Liver (tissue), 3 donors: ENCODE results near the gene TARDBP.

Source experiments
- EGR1 ChIP-seq, 2 donors: IDR thresholded peaks; 2 replicates each; pipeline ENCODE4 v1.6.1; 2016 to 2018; ENCODE audit warnings: antibody characterized with exemption in 2 of 2, low read depth in 2 of 2
- GABPA ChIP-seq, 2 donors: IDR thresholded peaks in 1 of 2; conservative IDR thresholded peaks in 1 of 2; 2 replicates each; pipeline ENCODE4 v1.6.1; 2016; ENCODE audit warnings: antibody characterized with exemption in 2 of 2, mild to moderate bottlenecking in 1 of 2, moderate library complexity in 1 of 2
- HNF4A ChIP-seq, 2 donors: conservative IDR thresholded peaks; 2 replicates each; pipeline ENCODE4 v1.6.1; 2016; ENCODE audit warnings: antibody characterized with exemption in 2 of 2, mild to moderate bottlenecking in 2 of 2
- JUND ChIP-seq, 2 donors: IDR thresholded peaks; 2 replicates each; pipeline ENCODE4 v1.6.1; 2016; ENCODE audit warnings: antibody characterized with exemption in 2 of 2
- RAD21 ChIP-seq, 2 donors: IDR thresholded peaks; 2 replicates each; pipeline ENCODE4 v1.6.1; 2016; ENCODE audit warnings: antibody characterized with exemption in 2 of 2, mild to moderate bottlenecking in 2 of 2
- RXRA ChIP-seq, 2 donors: IDR thresholded peaks; 2 replicates each; pipeline ENCODE4 v1.6.1; 2017 to 2018; ENCODE audit warnings: antibody characterized with exemption in 2 of 2, mild to moderate bottlenecking in 1 of 2
- SP1 ChIP-seq: IDR thresholded peaks from 2 replicates; pipeline ENCODE4 v1.6.1; 2018; ENCODE audit warnings: antibody characterized with exemption, mild to moderate bottlenecking
- YY1 ChIP-seq: IDR thresholded peaks from 2 replicates; pipeline ENCODE4 v1.6.1; 2016; ENCODE audit warnings: antibody characterized with exemption, mild to moderate bottlenecking
- TF ChIP-seq, protein P1 (sequence below): fragments of 150-350 bp; IDR thresholded peaks from 2 replicates; pipeline ENCODE4 v1.5.1; 2017; ENCODE audit warnings: improper control_type of control experiment, low read depth, low read length; ENCODE audit not compliant: missing input control
- TF ChIP-seq, protein P2 (sequence below): IDR thresholded peaks from 2 replicates; pipeline ENCODE4 v1.6.1; 2016; ENCODE audit warnings: antibody characterized with exemption
- TF ChIP-seq, protein P3 (sequence below): IDR thresholded peaks from 2 replicates; pipeline ENCODE4 v1.6.1; 2016; ENCODE audit warnings: antibody characterized with exemption
- TF ChIP-seq, protein P4 (sequence below): IDR thresholded peaks from 2 replicates; pipeline ENCODE4 v1.6.1; 2016; ENCODE audit warnings: antibody characterized with exemption
- TF ChIP-seq, protein P5 (sequence below): IDR thresholded peaks from 2 replicates; pipeline ENCODE4 v1.6.1; 2016; ENCODE audit warnings: antibody characterized with exemption, mild to moderate bottlenecking
- donor health status: healthy.
- donor health status: healthy.

DNA sequence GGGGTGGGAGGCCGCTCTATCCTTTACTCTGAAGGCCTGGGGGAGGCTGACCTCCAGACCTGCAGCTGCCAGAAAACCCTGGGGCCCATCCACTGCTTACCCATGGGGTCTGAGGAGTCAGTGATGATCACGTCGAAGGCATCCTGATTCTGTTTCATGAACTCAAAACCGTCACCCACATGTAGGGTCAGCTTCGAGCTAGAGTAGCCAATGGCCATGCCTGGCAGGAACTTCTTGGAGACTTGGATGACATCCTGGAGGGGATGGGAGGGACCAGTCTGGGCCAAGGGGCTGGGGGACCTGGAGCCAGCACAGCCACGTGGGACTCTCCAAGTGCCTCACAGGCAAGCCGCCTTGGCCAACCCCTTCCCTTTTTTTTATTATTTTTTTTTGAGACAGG, 44.0 kb downstream of the TARDBP start:
- TF ChIP-seq, protein P1, sequence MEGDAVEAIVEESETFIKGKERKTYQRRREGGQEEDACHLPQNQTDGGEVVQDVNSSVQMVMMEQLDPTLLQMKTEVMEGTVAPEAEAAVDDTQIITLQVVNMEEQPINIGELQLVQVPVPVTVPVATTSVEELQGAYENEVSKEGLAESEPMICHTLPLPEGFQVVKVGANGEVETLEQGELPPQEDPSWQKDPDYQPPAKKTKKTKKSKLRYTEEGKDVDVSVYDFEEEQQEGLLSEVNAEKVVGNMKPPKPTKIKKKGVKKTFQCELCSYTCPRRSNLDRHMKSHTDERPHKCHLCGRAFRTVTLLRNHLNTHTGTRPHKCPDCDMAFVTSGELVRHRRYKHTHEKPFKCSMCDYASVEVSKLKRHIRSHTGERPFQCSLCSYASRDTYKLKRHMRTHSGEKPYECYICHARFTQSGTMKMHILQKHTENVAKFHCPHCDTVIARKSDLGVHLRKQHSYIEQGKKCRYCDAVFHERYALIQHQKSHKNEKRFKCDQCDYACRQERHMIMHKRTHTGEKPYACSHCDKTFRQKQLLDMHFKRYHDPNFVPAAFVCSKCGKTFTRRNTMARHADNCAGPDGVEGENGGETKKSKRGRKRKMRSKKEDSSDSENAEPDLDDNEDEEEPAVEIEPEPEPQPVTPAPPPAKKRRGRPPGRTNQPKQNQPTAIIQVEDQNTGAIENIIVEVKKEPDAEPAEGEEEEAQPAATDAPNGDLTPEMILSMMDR: no peak
- TF ChIP-seq, protein P2, sequence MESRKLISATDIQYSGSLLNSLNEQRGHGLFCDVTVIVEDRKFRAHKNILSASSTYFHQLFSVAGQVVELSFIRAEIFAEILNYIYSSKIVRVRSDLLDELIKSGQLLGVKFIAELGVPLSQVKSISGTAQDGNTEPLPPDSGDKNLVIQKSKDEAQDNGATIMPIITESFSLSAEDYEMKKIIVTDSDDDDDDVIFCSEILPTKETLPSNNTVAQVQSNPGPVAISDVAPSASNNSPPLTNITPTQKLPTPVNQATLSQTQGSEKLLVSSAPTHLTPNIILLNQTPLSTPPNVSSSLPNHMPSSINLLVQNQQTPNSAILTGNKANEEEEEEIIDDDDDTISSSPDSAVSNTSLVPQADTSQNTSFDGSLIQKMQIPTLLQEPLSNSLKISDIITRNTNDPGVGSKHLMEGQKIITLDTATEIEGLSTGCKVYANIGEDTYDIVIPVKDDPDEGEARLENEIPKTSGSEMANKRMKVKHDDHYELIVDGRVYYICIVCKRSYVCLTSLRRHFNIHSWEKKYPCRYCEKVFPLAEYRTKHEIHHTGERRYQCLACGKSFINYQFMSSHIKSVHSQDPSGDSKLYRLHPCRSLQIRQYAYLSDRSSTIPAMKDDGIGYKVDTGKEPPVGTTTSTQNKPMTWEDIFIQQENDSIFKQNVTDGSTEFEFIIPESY: no peak
- TF ChIP-seq, protein P3, sequence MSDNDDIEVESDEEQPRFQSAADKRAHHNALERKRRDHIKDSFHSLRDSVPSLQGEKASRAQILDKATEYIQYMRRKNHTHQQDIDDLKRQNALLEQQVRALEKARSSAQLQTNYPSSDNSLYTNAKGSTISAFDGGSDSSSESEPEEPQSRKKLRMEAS: no peak
- TF ChIP-seq SP1 (no peak), EGR1 (IDR thresholded peaks at IDR 0.05; ENCODE audit: low read depth in 2 of 2) (no peak), RAD21 (IDR thresholded peaks at IDR 0.05) (no peak), JUND (IDR thresholded peaks at IDR 0.05) (no peak), RXRA (IDR thresholded peaks at IDR 0.05) (no peak), HNF4A (conservative IDR thresholded peaks at IDR 0.05) (no peak), GABPA (IDR thresholded peaks at IDR 0.05 in 1 of 2, conservative IDR thresholded peaks at IDR 0.05 in 1 of 2) (no peak), YY1 (no peak)
- TF ChIP-seq, protein P4, sequence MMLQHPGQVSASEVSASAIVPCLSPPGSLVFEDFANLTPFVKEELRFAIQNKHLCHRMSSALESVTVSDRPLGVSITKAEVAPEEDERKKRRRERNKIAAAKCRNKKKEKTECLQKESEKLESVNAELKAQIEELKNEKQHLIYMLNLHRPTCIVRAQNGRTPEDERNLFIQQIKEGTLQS: no peak
- TF ChIP-seq, protein P5, sequence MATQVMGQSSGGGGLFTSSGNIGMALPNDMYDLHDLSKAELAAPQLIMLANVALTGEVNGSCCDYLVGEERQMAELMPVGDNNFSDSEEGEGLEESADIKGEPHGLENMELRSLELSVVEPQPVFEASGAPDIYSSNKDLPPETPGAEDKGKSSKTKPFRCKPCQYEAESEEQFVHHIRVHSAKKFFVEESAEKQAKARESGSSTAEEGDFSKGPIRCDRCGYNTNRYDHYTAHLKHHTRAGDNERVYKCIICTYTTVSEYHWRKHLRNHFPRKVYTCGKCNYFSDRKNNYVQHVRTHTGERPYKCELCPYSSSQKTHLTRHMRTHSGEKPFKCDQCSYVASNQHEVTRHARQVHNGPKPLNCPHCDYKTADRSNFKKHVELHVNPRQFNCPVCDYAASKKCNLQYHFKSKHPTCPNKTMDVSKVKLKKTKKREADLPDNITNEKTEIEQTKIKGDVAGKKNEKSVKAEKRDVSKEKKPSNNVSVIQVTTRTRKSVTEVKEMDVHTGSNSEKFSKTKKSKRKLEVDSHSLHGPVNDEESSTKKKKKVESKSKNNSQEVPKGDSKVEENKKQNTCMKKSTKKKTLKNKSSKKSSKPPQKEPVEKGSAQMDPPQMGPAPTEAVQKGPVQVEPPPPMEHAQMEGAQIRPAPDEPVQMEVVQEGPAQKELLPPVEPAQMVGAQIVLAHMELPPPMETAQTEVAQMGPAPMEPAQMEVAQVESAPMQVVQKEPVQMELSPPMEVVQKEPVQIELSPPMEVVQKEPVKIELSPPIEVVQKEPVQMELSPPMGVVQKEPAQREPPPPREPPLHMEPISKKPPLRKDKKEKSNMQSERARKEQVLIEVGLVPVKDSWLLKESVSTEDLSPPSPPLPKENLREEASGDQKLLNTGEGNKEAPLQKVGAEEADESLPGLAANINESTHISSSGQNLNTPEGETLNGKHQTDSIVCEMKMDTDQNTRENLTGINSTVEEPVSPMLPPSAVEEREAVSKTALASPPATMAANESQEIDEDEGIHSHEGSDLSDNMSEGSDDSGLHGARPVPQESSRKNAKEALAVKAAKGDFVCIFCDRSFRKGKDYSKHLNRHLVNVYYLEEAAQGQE: no peak
